Fibroblast of villous mesenchyme (primary cell): Measurements from ENCODE around the gene STK39. TPM values are rescaled to one million over a fixed set of nuclear protein-coding genes. Genes with fewer than 3 reads are reported as not detected.

Experiments used
- DNase-seq: peaks from one replicate; pipeline ENCODE4 v3.0.0-alpha.2; 2010; ENCODE audit warnings: low read depth
- H3K4me3 ChIP-seq: 2 replicates; pipeline ENCODE4 v1.5.1; 2011; ENCODE audit warnings: low read depth, mild to moderate bottlenecking, low read length
- CTCF ChIP-seq: IDR thresholded peaks from 2 replicates; pipeline ENCODE4 v1.5.1; 2012; ENCODE audit warnings: low read depth, mild to moderate bottlenecking, low read length; ENCODE audit not compliant: insufficient read depth
- total RNA-seq: library from RNA; depleted of rRNA; stranded (reverse); fragments of >200 nt; gene quantifications from 2 replicates; pipeline ENCODE4 v1.2.3, GENCODE V29; 2012

STK39 gene
- total RNA-seq, 1 donor, result 27.2 TPM

GRCh38 chr2:168159754-168160585 is 87.4 kb downstream of the STK39 start:
- no peak for TF ChIP-seq CTCF
- H3K4me3 ChIP-seq, result no peak overlapping the region
- DNase-seq, result no peak

GRCh38 chr2:168158586-168158985 is 88.8 kb downstream of the STK39 start:
- no peak for DNase-seq
- TF ChIP-seq CTCF, result no peak
- H3K4me3 ChIP-seq, result no peak overlapping the region

GRCh38 chr2:168157926-168158325 is 89.5 kb downstream of the STK39 start:
- H3K4me3 ChIP-seq, result no peak overlapping the region
- no peak for TF ChIP-seq CTCF
- peak; percentile 35 for DNase-seq

GRCh38 chr2:168157070-168157469 is 90.3 kb downstream of the STK39 start:
- no peak for DNase-seq
- H3K4me3 ChIP-seq, result no peak overlapping the region
- no peak for TF ChIP-seq CTCF

GRCh38 chr2:168156661-168157060 is 90.7 kb downstream of the STK39 start:
- peak; percentile 70 for DNase-seq
- no peak for TF ChIP-seq CTCF
- H3K4me3 ChIP-seq, result no peak overlapping the region

- no peak for DNase-seq
- TF ChIP-seq CTCF, result no peak
- H3K4me3 ChIP-seq, result no peak overlapping the region
These were observed 91.7 kb downstream of the STK39 start for GRCh38 chr2:168155680-168156079.

GRCh38 chr2:168155046-168155445 is 92.3 kb downstream of the STK39 start:
- no peak overlapping the region for H3K4me3 ChIP-seq
- no peak for TF ChIP-seq CTCF
- peak; percentile 40 for DNase-seq
